Neuronal stem cell (in vitro differentiated cells): ENCODE measurements around the gene OTUD4. TPM values are rescaled to one million over a fixed set of nuclear protein-coding genes. Genes with fewer than 3 reads are reported as not detected.
A peak's percentile ranks its signal among the peaks of the same experiment; 100 is the strongest.
"Not testable (repeated sequence)": the region's sequence is repeated elsewhere in the genome, so short reads cannot be mapped to it uniquely, and the experiment has no call there.

ENCODE experiments used
- DNase-seq: peaks from one replicate; pipeline ENCODE4 v3.0.0-alpha.2; 2013; ENCODE audit warnings: low spot score
- H2AFZ ChIP-seq: one replicate; pipeline ENCODE4 v1.6.1; 2013; ENCODE audit warnings: mild to moderate bottlenecking, low read length, inconsistent platforms
- H2AK5ac ChIP-seq: 2 replicates; pipeline ENCODE4 v1.6.1; 2013; ENCODE audit warnings: low read depth, mild to moderate bottlenecking, inconsistent platforms, low read length, moderate library complexity, mixed read lengths
- H2BK120ac ChIP-seq: 2 replicates; pipeline ENCODE4 v1.6.1; 2013; ENCODE audit warnings: low read depth, mild to moderate bottlenecking, inconsistent platforms, low read length, moderate library complexity, mixed read lengths
- H2BK12ac ChIP-seq: one replicate; pipeline ENCODE4 v1.6.1; 2013; ENCODE audit warnings: low read length, inconsistent platforms
- H2BK15ac ChIP-seq: 2 replicates; pipeline ENCODE4 v1.6.1; 2013; ENCODE audit warnings: mild to moderate bottlenecking, low read length, inconsistent platforms, mixed read lengths
- H2BK5ac ChIP-seq: one replicate; pipeline ENCODE4 v1.6.1; 2013; ENCODE audit warnings: inconsistent platforms, mild to moderate bottlenecking, low read length, moderate library complexity
- H3K14ac ChIP-seq: one replicate; pipeline ENCODE4 v1.6.1; 2013; ENCODE audit warnings: low read length, inconsistent platforms
- H3K18ac ChIP-seq: 2 replicates; pipeline ENCODE4 v1.6.1; 2013; ENCODE audit warnings: low read length, inconsistent platforms
- H3K23ac ChIP-seq: 2 replicates; pipeline ENCODE4 v1.6.1; 2013; ENCODE audit warnings: low read depth, mild to moderate bottlenecking, mixed read lengths, low read length, inconsistent platforms; ENCODE audit not compliant: poor library complexity
- H3K27ac ChIP-seq: replicated peaks from 3 replicates; pipeline ENCODE4 v1.5.1; 2013; ENCODE audit warnings: low read length, inconsistent platforms
- H3K27me3 ChIP-seq, 3 experiments: 2 replicates each; pipeline ENCODE4 v1.6.1; 2013; ENCODE audit warnings: low read length in 3 of 3, mild to moderate bottlenecking in 2 of 3, inconsistent platforms in 1 of 3, low read depth in 1 of 3, mixed read lengths in 1 of 3, moderate library complexity in 1 of 3; ENCODE audit not compliant: control insufficient read depth in 3 of 3, insufficient read depth in 3 of 3
- H3K36me3 ChIP-seq, 2 donors: replicated peaks in 1 of 2; 2 replicates each; pipeline ENCODE4 v1.6.1; 2013; ENCODE audit warnings: low read length in 2 of 2; ENCODE audit not compliant: control insufficient read depth in 2 of 2, insufficient read depth in 2 of 2
- H3K4ac ChIP-seq: 2 replicates; pipeline ENCODE4 v1.6.1; 2013; ENCODE audit warnings: inconsistent platforms, mild to moderate bottlenecking, low read length, moderate library complexity
- H3K4me1 ChIP-seq, 2 donors: 1 replicate in 1 of 2; 2 replicates in 1 of 2; pipeline ENCODE4 v1.6.1; 2013; ENCODE audit warnings: low read length in 2 of 2, low read depth in 1 of 2; ENCODE audit not compliant: control insufficient read depth in 2 of 2, insufficient read depth in 1 of 2
- H3K4me2 ChIP-seq: one replicate; pipeline ENCODE4 v1.6.1; 2013; ENCODE audit warnings: mild to moderate bottlenecking, low read length, inconsistent platforms; ENCODE audit not compliant: insufficient read depth, poor library complexity, severe bottlenecking
- H3K4me3 ChIP-seq, 2 donors: 2 replicates each; pipeline ENCODE4 v1.5.1; 2013; ENCODE audit warnings: low read length in 2 of 2, mild to moderate bottlenecking in 2 of 2, inconsistent platforms in 1 of 2, moderate library complexity in 1 of 2
- H3K79me1 ChIP-seq: one replicate; pipeline ENCODE4 v1.6.1; 2013; ENCODE audit warnings: low read depth, mild to moderate bottlenecking, inconsistent platforms, low read length, moderate library complexity
- H3K9ac ChIP-seq: one replicate; pipeline ENCODE4 v1.6.1; 2013; ENCODE audit warnings: mild to moderate bottlenecking, low read depth, low read length, inconsistent platforms; ENCODE audit not compliant: poor library complexity
- H3K9me3 ChIP-seq, 2 donors: replicated peaks in 1 of 2; 2 replicates each; pipeline versions ENCODE3 to v1.6.1; 2013; ENCODE audit warnings: low read length in 2 of 2, mild to moderate bottlenecking in 2 of 2, inconsistent platforms in 1 of 2, low read depth in 1 of 2, mixed read lengths in 1 of 2, moderate library complexity in 1 of 2; ENCODE audit not compliant: control insufficient read depth in 2 of 2, insufficient read depth in 1 of 2
- H4K8ac ChIP-seq: one replicate; pipeline ENCODE4 v1.6.1; 2013; ENCODE audit warnings: low read depth, mild to moderate bottlenecking, inconsistent platforms, low read length, moderate library complexity
- H4K91ac ChIP-seq: one replicate; pipeline ENCODE4 v1.6.1; 2013; ENCODE audit warnings: low read length, low read depth, mild to moderate bottlenecking, inconsistent platforms; ENCODE audit not compliant: poor library complexity
- WGBS, 2 donors: extraction: QIAGEN DNeasy Blood & Tissue Kit; methylation state at CpG; one replicate each; pipeline ENCODE4 v1.1.7; 2013; ENCODE audit warnings: missing lambda C conversion rate in 2 of 2, mixed read lengths in 1 of 2; ENCODE audit not compliant: insufficient read length in 2 of 2, insufficient replicate concordance in 1 of 2; ENCODE audit errors: extremely low coverage in 2 of 2; 5-methylcytosine and 5-hydroxymethylcytosine counted together
- polyA plus RNA-seq, 2 experiments: library from polyadenylated mRNA; stranded (reverse); fragments of 200-250 nt; gene quantifications; one replicate each; pipeline ENCODE4 v1.2.3, GENCODE V29; 2013

The OTUD4 gene
- 19.7 TPM for polyA plus RNA-seq (2013, experiment 1 of 2)
- polyA plus RNA-seq (2013, experiment 2 of 2): 19.9 TPM

DNA sequence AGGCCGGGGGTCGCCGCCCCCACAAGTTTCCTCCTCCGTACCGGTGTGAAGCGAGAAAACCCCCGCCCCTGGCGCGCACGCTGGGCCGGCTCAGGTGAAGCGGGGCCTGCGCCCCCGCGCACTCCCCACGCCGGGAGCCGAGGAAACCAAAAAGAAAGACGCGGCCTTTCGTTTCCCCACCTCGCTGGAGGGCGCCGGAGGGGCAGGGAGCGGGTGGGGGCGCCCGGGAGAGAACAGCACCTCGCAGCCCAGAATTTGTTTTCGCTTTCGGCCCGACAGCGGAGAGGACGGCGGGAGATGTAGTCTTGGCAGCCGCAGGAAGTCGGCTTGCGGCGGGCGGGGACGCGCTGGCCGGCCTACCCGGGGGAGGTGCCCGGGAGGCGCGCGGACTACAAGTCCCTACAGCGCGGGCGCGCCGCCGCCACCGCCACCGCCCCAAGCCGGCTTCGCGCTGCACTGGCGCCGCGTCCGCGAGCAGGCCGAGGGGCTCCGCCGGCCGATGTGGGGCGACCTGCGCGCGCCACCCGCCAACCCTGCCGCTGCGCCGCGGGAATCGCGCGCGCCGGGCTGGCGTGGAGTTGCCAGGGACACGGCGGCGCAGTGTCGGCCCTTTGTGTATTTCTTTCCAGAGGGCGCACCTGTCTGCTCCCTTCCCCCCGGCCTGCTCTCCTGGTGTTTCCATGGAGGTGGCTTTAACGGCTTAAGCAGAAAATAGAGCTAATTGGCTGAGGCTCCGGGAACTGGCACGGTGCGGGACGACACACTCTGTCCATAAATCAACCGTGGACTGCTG lies at the start of gene OTUD4:
TSS of gene OTUD4 (minus strand) at position 292 of the 793 bp plus-strand sequence. CDS start 616 bp downstream, outside the sequence.
- H2AFZ ChIP-seq: peak within 1 kb of the TSS; percentile 97
- H3K4me3 ChIP-seq: peak within 1 kb of the TSS; percentile 55 to 97
- no peak within 1 kb of the TSS for H2BK12ac ChIP-seq
- peak within 1 kb of the TSS; percentile 17 for H4K8ac ChIP-seq
- peak within 1 kb of the TSS; percentile 30 for H4K91ac ChIP-seq
- peak within 1 kb of the TSS; percentile 61 for H2BK120ac ChIP-seq
- peak within 1 kb of the TSS; percentile 99 for H3K18ac ChIP-seq
- no peaks in the 10 kb centered on the region for H3K9me3 ChIP-seq
- H2BK5ac ChIP-seq: peak within 1 kb of the TSS; percentile 93
- peaks cover 4 to 8% of the 10 kb centered on the region in 2 donors for H3K4me1 ChIP-seq
- H2AK5ac ChIP-seq: peak within 1 kb of the TSS; percentile 37
- H3K36me3 ChIP-seq: no peaks in the 10 kb centered on the region
- peak within 1 kb of the TSS; percentile 66 for H3K4me2 ChIP-seq
- H3K27me3 ChIP-seq: no peaks in the 10 kb centered on the region
- H3K4ac ChIP-seq: no peak within 1 kb of the TSS
- peak within 1 kb of the TSS; percentile 86 for H3K9ac ChIP-seq
- WGBS, 2 donors: no CpG with 5 or more reads among the region's 94 CpGs
- H3K79me1 ChIP-seq: peaks cover 2% of the 10 kb centered on the region
- H3K14ac ChIP-seq: no peak within 1 kb of the TSS
- H3K23ac ChIP-seq: peak within 1 kb of the TSS; percentile 91
- peak; percentile 92 for DNase-seq
- H2BK15ac ChIP-seq: peak within 1 kb of the TSS; percentile 55
- peak within 1 kb of the TSS; percentile 62 for H3K27ac ChIP-seq

GRCh38 chr4:145223228-145223627 lies 42.8 kb upstream of the OTUD4 start:
- H3K27ac ChIP-seq, H2BK120ac ChIP-seq, H3K23ac ChIP-seq, H3K4me2 ChIP-seq, H4K91ac ChIP-seq, H3K18ac ChIP-seq, H3K14ac ChIP-seq, H3K27me3 ChIP-seq, H3K4me1 ChIP-seq, H3K79me1 ChIP-seq, H3K9me3 ChIP-seq, H3K9ac ChIP-seq, H2BK15ac ChIP-seq, H2AFZ ChIP-seq, H4K8ac ChIP-seq, H2AK5ac ChIP-seq, H3K36me3 ChIP-seq, H2BK5ac ChIP-seq, DNase-seq, H3K4ac ChIP-seq, H2BK12ac ChIP-seq, H3K4me3 ChIP-seq: not testable (repeated sequence)
- WGBS, 2 donors: no CpG with 5 or more reads among the region's 7 CpGs

- H3K4me1 ChIP-seq, H3K9ac ChIP-seq: not testable (repeated sequence)
- whole genome bisulfite sequencing, 2 donors: no CpG with 5 or more reads among the region's 5 CpGs
Measured at GRCh38 chr4:145221529-145221928, 41.1 kb upstream of the OTUD4 start.

GRCh38 chr4:145219090-145219489 lies 38.7 kb upstream of the OTUD4 start:
- no peak overlapping the region for H4K8ac ChIP-seq
- H3K79me1 ChIP-seq: no peaks in the 10 kb centered on the region
- H3K14ac ChIP-seq: no peak overlapping the region
- H3K18ac ChIP-seq: no peak overlapping the region
- H4K91ac ChIP-seq: no peak overlapping the region
- H3K27me3 ChIP-seq: no peaks in the 10 kb centered on the region
- no peak overlapping the region for H2BK15ac ChIP-seq
- WGBS, 2 donors: no CpG with 5 or more reads among the region's 2 CpGs
- no peak overlapping the region for H2BK12ac ChIP-seq
- H3K36me3 ChIP-seq: no peaks in the 10 kb centered on the region
- H3K27ac ChIP-seq: no peak overlapping the region
- H3K4ac ChIP-seq: no peak overlapping the region
- no peaks in the 10 kb centered on the region for H3K9me3 ChIP-seq
- H3K4me2 ChIP-seq: no peak overlapping the region
- no peak overlapping the region for H2BK5ac ChIP-seq
- H3K4me3 ChIP-seq: no peak overlapping the region
- H3K4me1 ChIP-seq: peaks cover 0 to 4% of the 10 kb centered on the region in 2 donors
- no peak overlapping the region for H3K23ac ChIP-seq
- H2AFZ ChIP-seq: no peak overlapping the region
- H2BK120ac ChIP-seq: no peak overlapping the region
- H3K9ac ChIP-seq: no peak overlapping the region
- no peak for DNase-seq
- H2AK5ac ChIP-seq: no peak overlapping the region

More at GRCh38 chr4:145221529-145221928, 41.1 kb upstream of the OTUD4 start:
- H3K9me3 ChIP-seq, H3K4me3 ChIP-seq, H3K27me3 ChIP-seq, H2AK5ac ChIP-seq, H2AFZ ChIP-seq, H3K36me3 ChIP-seq, H2BK12ac ChIP-seq, H3K27ac ChIP-seq, H3K14ac ChIP-seq, H2BK120ac ChIP-seq, H3K23ac ChIP-seq, H3K18ac ChIP-seq, H3K79me1 ChIP-seq, H3K4me2 ChIP-seq, H2BK5ac ChIP-seq, DNase-seq, H4K91ac ChIP-seq, H3K4ac ChIP-seq, H2BK15ac ChIP-seq: not testable (repeated sequence)
- peak overlapping the region; percentile 17 for H4K8ac ChIP-seq
